Measurements from ENCODE around the gene PCBP2. TPM values are rescaled to one million over a fixed set of nuclear protein-coding genes. Genes with fewer than 3 reads are reported as not detected.
A peak's percentile ranks its signal among the peaks of the same experiment; 100 is the strongest.

The PCBP2 gene
- total and polyA plus RNA-seq, 10 of the 15 experiments (the other 5 are each of a cell fraction or from before 2014, with no cell fraction given), result 109 to 803 (median 327) TPM

DNA sequence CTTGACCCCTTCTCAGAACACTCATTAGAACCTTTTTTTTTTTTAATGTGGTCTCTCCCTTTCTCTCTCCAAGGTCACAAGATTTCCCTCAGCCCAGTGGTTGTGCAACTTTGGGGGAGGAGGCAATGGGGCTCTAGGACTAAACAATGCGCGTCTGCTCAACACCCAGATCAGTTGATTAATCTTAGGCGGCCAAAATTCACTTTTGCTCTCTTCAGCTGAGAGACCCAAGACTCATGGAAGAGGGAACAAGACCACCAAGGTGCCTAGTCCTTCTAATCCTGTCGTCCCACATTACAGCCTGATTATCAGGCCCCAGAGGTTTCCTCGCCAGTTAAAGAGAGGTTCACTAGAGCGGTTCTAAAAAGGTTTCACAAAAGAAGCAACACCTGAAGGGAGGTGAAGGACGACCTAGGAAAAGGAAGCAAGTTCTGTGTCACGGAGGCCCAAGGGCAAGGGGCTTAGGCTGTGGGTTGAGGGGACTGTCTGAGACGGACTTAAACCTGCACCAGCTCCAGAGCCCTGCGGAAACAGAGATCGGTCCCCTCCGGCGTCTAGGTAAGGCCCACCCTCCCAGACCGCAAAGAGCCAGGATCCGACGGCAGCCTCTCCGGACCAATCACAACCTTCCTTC, 48.4 kb downstream of the PCBP2 start (continued):
- TF ChIP-seq PML (IDR thresholded peaks at IDR 0.05; ENCODE audit: low read length) (no peak), ZNF24 (IDR thresholded peaks at IDR 0.05) (no peak), JUNB (IDR thresholded peaks at IDR 0.05) (no peak), RB1 (IDR thresholded peaks at IDR 0.05; ENCODE audit: borderline replicate concordance) (no peak; the same call in 1 of the 2 replicates), IKZF2 (IDR thresholded peaks at IDR 0.05) (no peak), POLR2A (IDR thresholded peaks at IDR 0.05; ENCODE audit: low read depth, low read length) (peak; percentile 70), KAT2A (conservative IDR thresholded peaks at IDR 0.05; ENCODE audit: control insufficient read depth, low read depth, low read length) (no peak), BHLHE40 (IDR thresholded peaks at IDR 0.05; ENCODE audit: borderline replicate concordance in 1 of 2, low read depth in 2 of 2, low read length in 1 of 2) (no peak), NBN (IDR thresholded peaks at IDR 0.05) (no peak), POLR2AphosphoS2 (IDR thresholded peaks at IDR 0.05; ENCODE audit: low read depth, low read length) (no peak), HDGF (IDR thresholded peaks at IDR 0.05) (no peak), CREB1 (IDR thresholded peaks at IDR 0.05; ENCODE audit: low read depth) (no peak), FOXK2 (IDR thresholded peaks at IDR 0.05) (no peak), SP1 (IDR thresholded peaks at IDR 0.05; ENCODE audit: low read depth, low read length) (no peak), EZH2 (IDR thresholded peaks at IDR 0.05; ENCODE audit: borderline replicate concordance, control insufficient read depth, low read depth, low read length) (no peak), JUND (IDR thresholded peaks at IDR 0.05; ENCODE audit: low read depth, low read length) (no peak), SMARCA5 (IDR thresholded peaks at IDR 0.05) (no peak), CHD2 (IDR thresholded peaks at IDR 0.05; ENCODE audit: borderline replicate concordance, low read depth, low read length) (no peak), BACH1 (IDR thresholded peaks at IDR 0.05; ENCODE audit: borderline replicate concordance) (peak; percentile 30; the same call in 1 of the 2 replicates)
- TF ChIP-seq, protein P1, sequence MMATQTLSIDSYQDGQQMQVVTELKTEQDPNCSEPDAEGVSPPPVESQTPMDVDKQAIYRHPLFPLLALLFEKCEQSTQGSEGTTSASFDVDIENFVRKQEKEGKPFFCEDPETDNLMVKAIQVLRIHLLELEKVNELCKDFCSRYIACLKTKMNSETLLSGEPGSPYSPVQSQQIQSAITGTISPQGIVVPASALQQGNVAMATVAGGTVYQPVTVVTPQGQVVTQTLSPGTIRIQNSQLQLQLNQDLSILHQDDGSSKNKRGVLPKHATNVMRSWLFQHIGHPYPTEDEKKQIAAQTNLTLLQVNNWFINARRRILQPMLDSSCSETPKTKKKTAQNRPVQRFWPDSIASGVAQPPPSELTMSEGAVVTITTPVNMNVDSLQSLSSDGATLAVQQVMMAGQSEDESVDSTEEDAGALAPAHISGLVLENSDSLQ (IDR thresholded peaks at IDR 0.05), result no peak
- TF ChIP-seq, protein P2, sequence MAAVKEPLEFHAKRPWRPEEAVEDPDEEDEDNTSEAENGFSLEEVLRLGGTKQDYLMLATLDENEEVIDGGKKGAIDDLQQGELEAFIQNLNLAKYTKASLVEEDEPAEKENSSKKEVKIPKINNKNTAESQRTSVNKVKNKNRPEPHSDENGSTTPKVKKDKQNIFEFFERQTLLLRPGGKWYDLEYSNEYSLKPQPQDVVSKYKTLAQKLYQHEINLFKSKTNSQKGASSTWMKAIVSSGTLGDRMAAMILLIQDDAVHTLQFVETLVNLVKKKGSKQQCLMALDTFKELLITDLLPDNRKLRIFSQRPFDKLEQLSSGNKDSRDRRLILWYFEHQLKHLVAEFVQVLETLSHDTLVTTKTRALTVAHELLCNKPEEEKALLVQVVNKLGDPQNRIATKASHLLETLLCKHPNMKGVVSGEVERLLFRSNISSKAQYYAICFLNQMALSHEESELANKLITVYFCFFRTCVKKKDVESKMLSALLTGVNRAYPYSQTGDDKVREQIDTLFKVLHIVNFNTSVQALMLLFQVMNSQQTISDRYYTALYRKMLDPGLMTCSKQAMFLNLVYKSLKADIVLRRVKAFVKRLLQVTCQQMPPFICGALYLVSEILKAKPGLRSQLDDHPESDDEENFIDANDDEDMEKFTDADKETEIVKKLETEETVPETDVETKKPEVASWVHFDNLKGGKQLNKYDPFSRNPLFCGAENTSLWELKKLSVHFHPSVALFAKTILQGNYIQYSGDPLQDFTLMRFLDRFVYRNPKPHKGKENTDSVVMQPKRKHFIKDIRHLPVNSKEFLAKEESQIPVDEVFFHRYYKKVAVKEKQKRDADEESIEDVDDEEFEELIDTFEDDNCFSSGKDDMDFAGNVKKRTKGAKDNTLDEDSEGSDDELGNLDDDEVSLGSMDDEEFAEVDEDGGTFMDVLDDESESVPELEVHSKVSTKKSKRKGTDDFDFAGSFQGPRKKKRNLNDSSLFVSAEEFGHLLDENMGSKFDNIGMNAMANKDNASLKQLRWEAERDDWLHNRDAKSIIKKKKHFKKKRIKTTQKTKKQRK (IDR thresholded peaks at IDR 0.05; ENCODE audit: low read depth, low read length), result no peak
- TF ChIP-seq, protein P3, sequence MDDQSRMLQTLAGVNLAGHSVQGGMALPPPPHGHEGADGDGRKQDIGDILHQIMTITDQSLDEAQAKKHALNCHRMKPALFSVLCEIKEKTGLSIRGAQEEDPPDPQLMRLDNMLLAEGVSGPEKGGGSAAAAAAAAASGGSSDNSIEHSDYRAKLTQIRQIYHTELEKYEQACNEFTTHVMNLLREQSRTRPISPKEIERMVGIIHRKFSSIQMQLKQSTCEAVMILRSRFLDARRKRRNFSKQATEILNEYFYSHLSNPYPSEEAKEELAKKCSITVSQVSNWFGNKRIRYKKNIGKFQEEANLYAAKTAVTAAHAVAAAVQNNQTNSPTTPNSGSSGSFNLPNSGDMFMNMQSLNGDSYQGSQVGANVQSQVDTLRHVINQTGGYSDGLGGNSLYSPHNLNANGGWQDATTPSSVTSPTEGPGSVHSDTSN (IDR thresholded peaks at IDR 0.05; ENCODE audit: insufficient replicate concordance, low read depth, low read length), result no peak
- TF ChIP-seq, protein P4, sequence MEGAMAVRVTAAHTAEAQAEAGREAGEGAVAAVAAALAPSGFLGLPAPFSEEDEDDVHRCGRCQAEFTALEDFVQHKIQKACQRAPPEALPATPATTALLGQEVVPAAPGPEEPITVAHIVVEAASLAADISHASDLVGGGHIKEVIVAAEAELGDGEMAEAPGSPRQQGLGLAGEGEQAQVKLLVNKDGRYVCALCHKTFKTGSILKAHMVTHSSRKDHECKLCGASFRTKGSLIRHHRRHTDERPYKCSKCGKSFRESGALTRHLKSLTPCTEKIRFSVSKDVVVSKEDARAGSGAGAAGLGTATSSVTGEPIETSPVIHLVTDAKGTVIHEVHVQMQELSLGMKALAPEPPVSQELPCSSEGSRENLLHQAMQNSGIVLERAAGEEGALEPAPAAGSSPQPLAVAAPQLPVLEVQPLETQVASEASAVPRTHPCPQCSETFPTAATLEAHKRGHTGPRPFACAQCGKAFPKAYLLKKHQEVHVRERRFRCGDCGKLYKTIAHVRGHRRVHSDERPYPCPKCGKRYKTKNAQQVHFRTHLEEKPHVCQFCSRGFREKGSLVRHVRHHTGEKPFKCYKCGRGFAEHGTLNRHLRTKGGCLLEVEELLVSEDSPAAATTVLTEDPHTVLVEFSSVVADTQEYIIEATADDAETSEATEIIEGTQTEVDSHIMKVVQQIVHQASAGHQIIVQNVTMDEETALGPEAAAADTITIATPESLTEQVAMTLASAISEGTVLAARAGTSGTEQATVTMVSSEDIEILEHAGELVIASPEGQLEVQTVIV (IDR thresholded peaks at IDR 0.05; ENCODE audit: borderline replicate concordance, partially characterized antibody), result no peak
- TF ChIP-seq, protein P5, sequence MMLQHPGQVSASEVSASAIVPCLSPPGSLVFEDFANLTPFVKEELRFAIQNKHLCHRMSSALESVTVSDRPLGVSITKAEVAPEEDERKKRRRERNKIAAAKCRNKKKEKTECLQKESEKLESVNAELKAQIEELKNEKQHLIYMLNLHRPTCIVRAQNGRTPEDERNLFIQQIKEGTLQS (IDR thresholded peaks at IDR 0.05; ENCODE audit: borderline replicate concordance, extremely low read depth, low read depth, low read length), result no peak

All from GM12878 (cell line).